Transverse colon (tissue), 4 donors: Measurements from ENCODE around the gene KANK2. TPM values are rescaled to one million over a fixed set of nuclear protein-coding genes. Genes with fewer than 3 reads are reported as not detected.

ENCODE experiments used
- DNase-seq: peaks from one replicate; pipeline ENCODE4 v3.0.0-alpha.2; 2019
- H3K27ac ChIP-seq, 4 donors: fragments of 200-600 bp; sonication (generic); 2 replicates each; pipeline ENCODE4 v1.5.1; 2016 to 2018; ENCODE audit warnings: inconsistent platforms in 4 of 4
- H3K27me3 ChIP-seq: fragments of 200-600 bp; sonication (generic); 2 replicates; pipeline ENCODE4 v1.5.1; 2017; ENCODE audit warnings: inconsistent platforms
- H3K36me3 ChIP-seq, 4 donors: fragments of 200-600 bp; sonication (generic); 2 replicates each; pipeline ENCODE4 v1.5.1; 2017 to 2019; ENCODE audit warnings: inconsistent platforms in 4 of 4
- H3K4me1 ChIP-seq, 4 donors: fragments of 200-600 bp; sonication (generic); 2 replicates each; pipeline ENCODE4 v1.5.1; 2017 to 2020; ENCODE audit warnings: inconsistent platforms in 4 of 4
- H3K4me3 ChIP-seq, 4 donors: fragments of 200-600 bp; sonication (generic); 1 replicate in 1 of 4; 2 replicates in 3 of 4; pipeline versions ENCODE4 v1.5.1 to v1.6.1; 2017 to 2019; ENCODE audit warnings: inconsistent platforms in 4 of 4
- H3K9me3 ChIP-seq, 2 donors: fragments of 200-600 bp; sonication (generic); 2 replicates each; pipeline ENCODE4 v1.5.1; 2017 to 2019; ENCODE audit warnings: inconsistent platforms in 2 of 2
- EP300 ChIP-seq: sonication (generic); formaldehyde crosslinking; IDR thresholded peaks from one replicate; pipeline ENCODE4 v1.6.1; 2017; ENCODE audit warnings: antibody characterized with exemption, low read depth
- POLR2A ChIP-seq: fragments of 450-650 bp; IDR thresholded peaks from one replicate; pipeline ENCODE4 v1.6.1; 2016; ENCODE audit warnings: antibody characterized with exemption, mild to moderate bottlenecking, moderate library complexity
- POLR2AphosphoS5 ChIP-seq, 3 donors: sonication (generic); formaldehyde crosslinking; IDR thresholded peaks; one replicate each; pipeline ENCODE4 v1.6.1; 2016; ENCODE audit warnings: antibody characterized with exemption in 3 of 3
- WGBS, 2 donors: methylation state at CpG; one replicate each; pipeline ENCODE4 v1.1.5; 2018; ENCODE audit warnings: low coverage in 1 of 2; 5-methylcytosine and 5-hydroxymethylcytosine counted together
- in situ Hi-C, 4 donors: fragments of 200-750 bp; cut with MboI; loops; one replicate each; pipeline versions ENCODE4 v1.15.0 to v1.15.1; 2017; ENCODE audit warnings: low sequenced_read_pairs in 3 of 4, low pct_ligation_motif_present in 1 of 4, low pct_unique_long_range_greater_than_20kb in 1 of 4
- intact Hi-C: fragments of 100-400 bp; cut with DNase I; formaldehyde crosslinking; loops from one replicate; pipeline ENCODE4 v1.15.1; 2023; ENCODE audit warnings: low total_unique reads
- total RNA-seq, 4 donors: library from RNA; depleted of rRNA; stranded (reverse); fragments of >200 nt; gene quantifications; one replicate each; pipeline ENCODE4 v1.1.0, GENCODE V29; 2016
- TF ChIP-seq, protein P1 (sequence below), 5 experiments: fragments of 200-600 bp in 3 of 5; fragments of 450-650 bp in 2 of 5; sonication (generic) in 3 of 5; IDR thresholded peaks; 1 replicate in 2 of 5; 2 replicates in 3 of 5; pipeline ENCODE4 v1.5.1; 2016 to 2017; ENCODE audit warnings: antibody characterized with exemption in 5 of 5, inconsistent platforms in 3 of 5, mild to moderate bottlenecking in 2 of 5, moderate library complexity in 1 of 5

The KANK2 gene
- total RNA-seq, 4 donors from 2014 or later = 145 to 339 (median 243) TPM

DNA sequence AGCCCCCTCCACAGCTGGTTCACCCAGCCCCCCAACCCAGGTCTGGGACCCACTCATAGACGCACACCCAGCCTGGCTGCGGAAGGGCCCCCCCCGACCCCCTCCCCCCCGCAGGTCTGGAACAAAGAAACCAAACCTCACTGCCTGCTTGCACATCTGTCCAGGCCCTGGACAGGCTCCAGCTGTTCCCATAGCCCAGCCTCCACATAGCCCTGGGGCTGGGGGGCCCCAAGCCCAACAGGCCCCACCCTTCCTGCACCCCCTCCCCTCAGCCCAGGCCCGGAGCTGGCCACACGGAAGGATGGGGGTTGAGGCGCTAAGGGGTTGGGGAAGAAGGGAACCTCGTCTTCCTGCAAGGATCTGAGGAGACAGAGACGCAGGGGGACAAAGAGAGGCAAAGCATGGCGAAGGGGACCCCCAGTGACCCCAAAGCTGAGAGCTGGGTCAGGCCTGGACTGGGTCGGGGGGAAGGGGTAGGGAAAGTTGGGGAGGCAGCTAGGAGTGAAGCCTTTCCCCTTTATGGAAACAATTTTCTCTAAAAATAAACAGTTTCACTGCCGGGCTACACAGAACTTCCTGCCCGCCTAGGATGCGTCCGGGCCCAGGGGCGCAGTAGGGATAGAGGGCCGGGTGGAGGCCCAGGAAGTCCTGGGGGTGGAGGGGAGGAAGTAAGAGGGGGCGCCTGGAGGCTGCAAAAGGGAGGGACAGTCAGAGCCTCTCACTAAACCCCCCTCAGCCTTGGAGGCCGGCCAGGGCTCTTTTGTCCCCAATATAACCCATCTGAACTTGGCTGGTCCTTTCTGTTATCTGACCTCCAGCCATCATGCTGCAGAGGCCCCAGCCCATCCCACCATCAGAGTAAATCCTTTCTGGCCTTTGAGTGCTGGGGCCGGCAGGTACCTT is 2.4 kb downstream of the KANK2 start:
- DNase-seq = no peak
- Histone ChIP-seq H3K4me1 (peaks cover 6 to 65% (median 37%) of the 10 kb centered on the region in 4 donors), H3K4me3 (peak overlapping the region; percentile 11 to 82 (median 57)), H3K27ac (peak overlapping the region; percentile 90 to 96 (median 94)), H3K27me3 (no peaks in the 10 kb centered on the region), H3K9me3 (no peaks in the 10 kb centered on the region), H3K36me3 (peaks cover 0 to 6% (median 0%) of the 10 kb centered on the region in 4 donors)
- TF ChIP-seq, protein P1, sequence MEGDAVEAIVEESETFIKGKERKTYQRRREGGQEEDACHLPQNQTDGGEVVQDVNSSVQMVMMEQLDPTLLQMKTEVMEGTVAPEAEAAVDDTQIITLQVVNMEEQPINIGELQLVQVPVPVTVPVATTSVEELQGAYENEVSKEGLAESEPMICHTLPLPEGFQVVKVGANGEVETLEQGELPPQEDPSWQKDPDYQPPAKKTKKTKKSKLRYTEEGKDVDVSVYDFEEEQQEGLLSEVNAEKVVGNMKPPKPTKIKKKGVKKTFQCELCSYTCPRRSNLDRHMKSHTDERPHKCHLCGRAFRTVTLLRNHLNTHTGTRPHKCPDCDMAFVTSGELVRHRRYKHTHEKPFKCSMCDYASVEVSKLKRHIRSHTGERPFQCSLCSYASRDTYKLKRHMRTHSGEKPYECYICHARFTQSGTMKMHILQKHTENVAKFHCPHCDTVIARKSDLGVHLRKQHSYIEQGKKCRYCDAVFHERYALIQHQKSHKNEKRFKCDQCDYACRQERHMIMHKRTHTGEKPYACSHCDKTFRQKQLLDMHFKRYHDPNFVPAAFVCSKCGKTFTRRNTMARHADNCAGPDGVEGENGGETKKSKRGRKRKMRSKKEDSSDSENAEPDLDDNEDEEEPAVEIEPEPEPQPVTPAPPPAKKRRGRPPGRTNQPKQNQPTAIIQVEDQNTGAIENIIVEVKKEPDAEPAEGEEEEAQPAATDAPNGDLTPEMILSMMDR (IDR thresholded peaks at IDR 0.05) = no peak
- TF ChIP-seq POLR2A (no peak), POLR2AphosphoS5 (IDR thresholded peaks at IDR 0.05) (no peak), EP300 (no peak)
- 35 to 47% methylated on average over 3 to 16 of the region's 20 CpGs for WGBS, 2 donors
- intact Hi-C loops (no loop called here), in situ Hi-C loops (no loop called here)

DNA sequence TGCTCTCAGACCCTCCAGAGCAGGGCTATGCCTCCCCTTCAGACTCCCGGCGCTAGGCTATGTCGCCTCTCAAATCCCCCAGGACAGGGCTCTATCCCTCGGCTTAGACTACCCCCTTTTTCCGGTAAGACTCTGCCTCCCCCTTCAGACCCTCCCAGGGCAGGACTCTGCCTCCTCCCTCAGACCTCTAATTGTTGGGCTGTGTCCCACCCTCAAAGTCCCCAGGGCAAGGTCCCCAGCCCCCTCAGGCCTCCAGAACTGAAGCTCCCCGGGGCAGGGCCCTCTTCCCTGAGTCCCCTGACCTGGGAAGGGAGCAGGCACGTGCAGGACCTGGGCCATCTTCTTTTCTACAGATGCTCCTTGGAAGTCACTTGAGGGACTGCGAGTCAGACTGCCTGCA is 3.2 kb downstream of the KANK2 start:
- peaks cover 0 to 6% (median 0%) of the 10 kb centered on the region in 4 donors for H3K36me3 ChIP-seq
- no peaks in the 10 kb centered on the region for H3K9me3 ChIP-seq
- H3K4me1 ChIP-seq = peaks cover 11 to 72% (median 42%) of the 10 kb centered on the region in 4 donors
- WGBS, 2 donors = 75% methylated on average over 8 of the region's 8 CpGs; no CpG with 5 or more reads in 1 of the 2 donors
- H3K27ac ChIP-seq = peak overlapping the region; percentile 90 to 96 (median 94)
- in situ Hi-C loops = no loop called here
- peak overlapping the region in 3 of 4 donors; percentile 53 to 82 (median 61) for H3K4me3 ChIP-seq
- no peaks in the 10 kb centered on the region for H3K27me3 ChIP-seq
- DNase-seq = no peak
- intact Hi-C loops = no loop called here
- no peak for TF ChIP-seq POLR2AphosphoS5 (IDR thresholded peaks at IDR 0.05)
- TF ChIP-seq EP300 = no peak
- TF ChIP-seq, protein P1 (IDR thresholded peaks at IDR 0.05) = no peak
- no peak for TF ChIP-seq POLR2A

DNA sequence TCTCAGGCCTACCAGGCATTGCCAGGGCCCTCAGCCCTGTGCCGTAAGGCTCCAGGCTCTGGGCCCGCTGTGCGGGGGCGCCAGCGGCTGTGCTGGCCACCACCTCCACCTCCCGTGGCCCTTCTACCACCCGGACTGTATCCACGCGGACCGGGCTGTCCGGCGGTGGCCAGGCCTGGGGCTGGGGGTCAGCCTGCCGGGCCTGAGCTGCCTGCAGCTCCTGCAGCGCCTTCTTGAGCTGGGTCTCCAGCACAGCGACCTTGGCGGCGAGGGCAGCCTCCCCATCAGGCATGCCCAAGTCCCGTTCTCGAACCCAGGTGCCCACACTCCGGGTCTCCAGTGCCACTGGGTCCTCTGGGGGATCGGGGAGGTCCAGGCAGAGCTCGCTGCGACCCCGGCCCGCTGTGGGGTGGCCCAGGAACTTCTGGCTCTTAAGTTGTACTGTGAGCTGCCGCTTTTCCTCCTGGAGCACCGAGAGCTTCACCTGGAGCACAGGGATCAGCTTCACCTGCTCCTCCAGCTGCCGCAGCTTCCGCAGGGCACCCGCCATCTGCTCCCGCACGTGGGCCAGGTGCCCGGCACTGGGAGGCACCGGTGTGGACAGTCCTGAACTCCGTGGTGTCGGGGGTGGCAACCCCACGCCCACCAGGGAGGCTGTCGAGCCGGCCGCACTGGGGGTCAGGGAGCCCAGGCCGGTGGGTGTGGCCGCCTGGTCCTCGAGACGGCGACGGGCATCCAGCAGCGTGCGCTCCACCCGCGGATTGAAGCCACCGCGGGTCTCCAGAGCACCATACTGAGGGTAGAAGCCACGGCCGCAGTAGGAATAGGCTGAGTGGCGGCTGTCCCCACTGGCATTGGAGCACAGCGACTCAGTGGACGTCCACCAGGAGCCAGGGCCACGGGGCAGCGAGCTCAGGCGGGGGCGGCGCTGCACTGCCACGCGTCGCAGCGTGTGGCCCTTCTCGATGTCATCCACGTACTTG is 4.1 kb downstream of the KANK2 start:
- TF ChIP-seq EP300 (no peak), POLR2A (no peak), POLR2AphosphoS5 (IDR thresholded peaks at IDR 0.05) (no peak)
- TF ChIP-seq, protein P1 (IDR thresholded peaks at IDR 0.05) = no peak
- intact Hi-C loops (no loop called here), in situ Hi-C loops (no loop called here)
- DNase-seq = no peak
- Histone ChIP-seq H3K4me3 (peak overlapping the region in 2 of 4 donors; percentile 61 to 82), H3K4me1 (peaks cover 20 to 76% (median 45%) of the 10 kb centered on the region in 4 donors), H3K27me3 (no peaks in the 10 kb centered on the region), H3K9me3 (no peaks in the 10 kb centered on the region), H3K36me3 (peaks cover 0 to 6% (median 0%) of the 10 kb centered on the region in 4 donors), H3K27ac (peak overlapping the region; percentile 90 to 96 (median 94))
- WGBS, 2 donors = 88% methylated on average over 49 of the region's 68 CpGs; no CpG with 5 or more reads in 1 of the 2 donors
